Measurements from ENCODE around the gene NTRK1. TPM values are rescaled to one million over a fixed set of nuclear protein-coding genes. Genes with fewer than 3 reads are reported as not detected.

NTRK1 gene
- total and polyA plus RNA-seq, 2 of the 4 experiments (the other 2 are of a cell fraction), result not detected

GRCh38 chr1:156883919-156884318 lies 23.3 kb downstream of the NTRK1 start:
- ChIA-PET POLR2A (ENCODE audit: unreplicated experiment) (no interaction called here), CTCF (interaction anchor here (1.4 kb wide), 1 partner anchor 36 kb away, joined by 4 read pairs; the partner anchor contains the start of gene LRRC71)
- Histone ChIP-seq H2BK20ac (ENCODE audit: low read depth, low read length) (no peak overlapping the region), H3K4me2 (ENCODE audit: low read depth, low read length) (no peak overlapping the region), H2BK5ac (ENCODE audit: low read depth, low read length, poor library complexity, severe bottlenecking) (no peak overlapping the region), H2AK9ac (replicated peaks; ENCODE audit: low read depth, low read length, poor library complexity) (no peak overlapping the region), H3K18ac (ENCODE audit: low read depth, low read length) (no peak overlapping the region), H3K14ac (replicated peaks; ENCODE audit: low read depth, low read length) (no peak overlapping the region), H3K27me3 (ENCODE audit: control insufficient read depth, insufficient read depth, low read length) (peaks cover 94% of the 10 kb centered on the region), H3K9me1 (ENCODE audit: insufficient read depth, low read length) (no peaks in the 10 kb centered on the region), H3K4me1 (ENCODE audit: control insufficient read depth, insufficient read depth, low read length) (no peaks in the 10 kb centered on the region), H3K9ac (ENCODE audit: low read depth, low read length) (no peak overlapping the region), H3K56ac (ENCODE audit: extremely low read depth, insufficient read depth, low read length) (no peak overlapping the region), H3K9me3 (ENCODE audit: control insufficient read depth, insufficient read depth, low read length) (no peaks in the 10 kb centered on the region), H3K23ac (ENCODE audit: low read depth, low read length) (no peak overlapping the region), H2BK120ac (ENCODE audit: low read depth, low read length) (no peak overlapping the region), H3K4me3 (ENCODE audit: insufficient read depth, low read depth, low read length) (no peak overlapping the region), H2BK15ac (ENCODE audit: low read depth, low read length) (no peak overlapping the region), H2AK5ac (ENCODE audit: low read depth, low read length) (no peak overlapping the region), H4K91ac (ENCODE audit: insufficient read depth, low read depth, low read length) (no peak overlapping the region), H3K79me1 (ENCODE audit: low read depth in 1 of 2, low read length in 2 of 2) (no peaks in the 10 kb centered on the region), H4K8ac (ENCODE audit: low read depth in 2 of 2, low read length in 2 of 2) (no peak overlapping the region), H3K27ac (ENCODE audit: insufficient read depth, low read length) (no peak overlapping the region), H4K20me1 (ENCODE audit: insufficient read depth, low read length) (peaks cover 3% of the 10 kb centered on the region; the same call in 1 of the 2 replicates), H3K36me3 (ENCODE audit: control insufficient read depth, insufficient read depth, low read length) (no peaks in the 10 kb centered on the region), H2AFZ (replicated peaks; ENCODE audit: low read length, poor library complexity) (no peak overlapping the region), H4K5ac (ENCODE audit: low read depth, low read length) (no peak overlapping the region), H3K4ac (ENCODE audit: low read depth, low read length) (no peak overlapping the region)
- no peak for TF ChIP-seq POLR2A (IDR thresholded peaks at IDR 0.05; ENCODE audit: low read depth, low read length)
- TF ChIP-seq RFX5 (IDR thresholded peaks at IDR 0.05; ENCODE audit: low read depth, low read length), result no peak
- no peak for TF ChIP-seq CTCF (conservative IDR thresholded peaks at IDR 0.05; ENCODE audit: low read depth, low read length)
- no peak for TF ChIP-seq CHD1 (IDR thresholded peaks at IDR 0.05; ENCODE audit: low read depth, low read length)
- no peak for TF ChIP-seq MAFK (IDR thresholded peaks at IDR 0.05; ENCODE audit: low read depth, low read length)
- no peak for TF ChIP-seq USF2 (IDR thresholded peaks at IDR 0.05; ENCODE audit: low read depth, low read length)
- dilution Hi-C loops (cut with HindIII; ENCODE audit: low sequenced_read_pairs, unreplicated experiment), result no loop called here
- WGBS, 2 experiments (ENCODE audit: extremely low coverage in 2 of 2, insufficient read length in 1 of 2), result no CpG with 5 or more reads among the region's 7 CpGs
- DNase-seq, result no peak
- no TSS peak for BruUV-seq (replicated peaks)
- no peak for ATAC-seq (ENCODE audit: low read depth)
- in situ Hi-C loops (cut with MboI; ENCODE audit: low sequenced_read_pairs), result loop anchor here (10.0 kb wide), 1 partner anchor 189 kb away; no protein-coding TSS in a partner anchor
- intact Hi-C loops (cut with micrococcal nuclease), result no loop called here
